ENCODE results near the gene CHAC2. TPM values are rescaled to one million over a fixed set of nuclear protein-coding genes. Genes with fewer than 3 reads are reported as not detected.

CHAC2 gene
- total and polyA plus RNA-seq, 2 of the 13 experiments (the other 11 are each of a cell fraction or from before 2014, with no cell fraction given): 1.7 to 10.7 TPM

- TF ChIP-seq ZNF607 (CRISPR knock-in tag; IDR thresholded peaks at IDR 0.05; ENCODE audit: borderline replicate concordance): peak; percentile 99
- TF ChIP-seq ZBTB3 (CRISPR knock-in tag; IDR thresholded peaks at IDR 0.05; ENCODE audit: borderline replicate concordance, low read depth): peak; percentile 51; the same call in 1 of the 2 replicates
- peak; percentile 82; the same call in 1 of the 2 replicates for TF ChIP-seq PPARG (CRISPR knock-in tag; conservative IDR thresholded peaks at IDR 0.05)
- peak; percentile 93 for TF ChIP-seq ISL2 (CRISPR knock-in tag; IDR thresholded peaks at IDR 0.05)
- TF ChIP-seq EZH2 (conservative IDR thresholded peaks at IDR 0.05; ENCODE audit: low read depth, low read length): no peak
- no peak for TF ChIP-seq PLSCR1 (CRISPR knock-in tag; IDR thresholded peaks at IDR 0.05; ENCODE audit: borderline replicate concordance)
- peak; percentile 59; the same call in 1 of the 2 replicates for TF ChIP-seq NFYC (CRISPR knock-in tag; IDR thresholded peaks at IDR 0.05)
- no peak for TF ChIP-seq HMG20A (CRISPR knock-in tag; IDR thresholded peaks at IDR 0.05; ENCODE audit: borderline replicate concordance)
- no peak for TF ChIP-seq ZKSCAN5 (CRISPR knock-in tag; IDR thresholded peaks at IDR 0.05)
- TF ChIP-seq ATF4 (CRISPR knock-in tag; IDR thresholded peaks at IDR 0.05): peak in 1 of 2 experiments; percentile 48; a peak in 2 of 4 replicates
- TF ChIP-seq PLRG1 (conservative IDR thresholded peaks at IDR 0.05): no peak
- peak; percentile 63; the same call in 1 of the 2 replicates for TF ChIP-seq ARNTL (CRISPR knock-in tag; IDR thresholded peaks at IDR 0.05)
- peak; percentile 95 for TF ChIP-seq ZFP90 (CRISPR knock-in tag; IDR thresholded peaks at IDR 0.05; ENCODE audit: borderline replicate concordance)
- 0 out of 2 replicates have a peak, but pooled peaks have one; percentile 19 for TF ChIP-seq MTF2 (CRISPR knock-in tag; IDR thresholded peaks at IDR 0.05; ENCODE audit: borderline replicate concordance)
- peak; percentile 81; the same call in 1 of the 2 replicates for TF ChIP-seq HMGXB3 (CRISPR knock-in tag; IDR thresholded peaks at IDR 0.05; ENCODE audit: borderline replicate concordance)
- peak; percentile 92 for TF ChIP-seq ZNF816 (CRISPR knock-in tag; IDR thresholded peaks at IDR 0.05; ENCODE audit: borderline replicate concordance)
- TF ChIP-seq FIP1L1 (IDR thresholded peaks at IDR 0.05; ENCODE audit: borderline replicate concordance, insufficient read depth, low read depth, low read length): no peak
These were observed 19.4 kb downstream of the CHAC2 start, which contains the start of the genes ASB3 and ERLEC1 (continued) for GRCh38 chr2:53786705-53787613.
